ENCODE data around the gene CNTNAP3.
"Not testable (repeated sequence)": the region's sequence is repeated elsewhere in the genome, so short reads cannot be mapped to it uniquely, and the experiment has no call there.

The CNTNAP3 gene

DNA sequence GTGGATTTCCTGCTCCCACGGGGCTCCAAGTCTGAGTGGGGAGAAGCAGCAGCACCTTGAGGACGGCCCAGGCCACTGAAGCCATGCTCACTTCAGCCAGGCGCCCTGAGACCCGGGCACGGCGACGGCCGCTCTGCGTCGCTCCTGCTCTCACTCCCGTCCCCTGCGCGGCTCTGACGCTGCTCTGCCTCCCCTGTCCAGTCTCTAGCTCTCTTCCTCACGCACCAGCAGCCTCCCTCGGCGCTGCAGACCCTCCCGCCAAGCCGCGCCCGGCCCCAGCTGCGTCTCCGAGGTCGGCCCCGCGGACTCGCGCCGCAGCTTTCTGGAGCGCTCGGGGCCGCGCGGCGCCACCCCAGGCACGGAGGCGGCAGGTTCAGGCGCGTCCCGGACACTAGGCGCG lies at the start of gene CNTNAP3:
Gene CNTNAP3, minus strand, starts transcription at position 188 of the 400 bp plus-strand sequence. Its CDS starts 103 bp downstream, at position 85.
- DNase-seq (ENCODE audit: low read depth) = not testable (repeated sequence)

DNA sequence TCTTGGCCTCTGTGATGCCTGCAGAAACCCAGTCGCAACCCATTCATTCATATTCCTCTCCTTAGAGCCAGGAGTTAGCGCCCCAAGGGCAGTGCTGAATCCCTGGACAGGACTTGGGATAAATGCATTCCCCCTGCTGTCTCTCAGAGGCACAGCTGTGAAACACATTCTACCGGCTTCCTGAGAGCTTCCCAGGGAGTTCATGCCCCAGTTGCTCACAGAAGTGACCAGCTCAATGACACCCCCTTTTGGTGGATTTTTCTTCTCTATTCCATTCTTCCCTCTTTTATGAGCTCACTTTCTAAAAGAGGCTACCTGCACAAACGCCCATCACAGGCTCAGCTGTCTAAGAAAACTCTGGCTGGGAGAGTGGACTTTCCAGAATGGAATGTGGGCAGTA lies 8.0 kb downstream of the CNTNAP3 start:
- not testable (repeated sequence) for DNase-seq (ENCODE audit: low read depth)

DNA sequence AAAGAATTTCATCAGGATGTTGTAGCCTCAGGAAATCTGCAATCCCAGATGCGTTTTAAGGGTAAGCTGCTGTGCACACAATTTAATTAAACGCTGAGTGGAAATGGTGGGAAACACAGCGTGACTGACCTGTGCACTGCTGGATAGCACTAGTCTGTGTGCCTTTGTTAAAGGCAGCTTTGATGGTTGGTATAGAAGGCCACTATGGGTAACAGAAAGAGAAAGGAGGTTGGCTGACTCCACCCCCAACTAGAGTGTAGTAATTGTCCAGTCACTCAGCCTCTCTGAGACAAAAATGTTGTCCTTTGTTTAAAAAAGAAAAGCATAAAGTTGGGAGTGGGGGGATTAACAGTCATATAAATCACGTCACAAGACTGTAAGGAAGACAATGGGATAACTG lies 45.5 kb downstream of the CNTNAP3 start:
- not testable (repeated sequence) for DNase-seq (ENCODE audit: low read depth)

DNA sequence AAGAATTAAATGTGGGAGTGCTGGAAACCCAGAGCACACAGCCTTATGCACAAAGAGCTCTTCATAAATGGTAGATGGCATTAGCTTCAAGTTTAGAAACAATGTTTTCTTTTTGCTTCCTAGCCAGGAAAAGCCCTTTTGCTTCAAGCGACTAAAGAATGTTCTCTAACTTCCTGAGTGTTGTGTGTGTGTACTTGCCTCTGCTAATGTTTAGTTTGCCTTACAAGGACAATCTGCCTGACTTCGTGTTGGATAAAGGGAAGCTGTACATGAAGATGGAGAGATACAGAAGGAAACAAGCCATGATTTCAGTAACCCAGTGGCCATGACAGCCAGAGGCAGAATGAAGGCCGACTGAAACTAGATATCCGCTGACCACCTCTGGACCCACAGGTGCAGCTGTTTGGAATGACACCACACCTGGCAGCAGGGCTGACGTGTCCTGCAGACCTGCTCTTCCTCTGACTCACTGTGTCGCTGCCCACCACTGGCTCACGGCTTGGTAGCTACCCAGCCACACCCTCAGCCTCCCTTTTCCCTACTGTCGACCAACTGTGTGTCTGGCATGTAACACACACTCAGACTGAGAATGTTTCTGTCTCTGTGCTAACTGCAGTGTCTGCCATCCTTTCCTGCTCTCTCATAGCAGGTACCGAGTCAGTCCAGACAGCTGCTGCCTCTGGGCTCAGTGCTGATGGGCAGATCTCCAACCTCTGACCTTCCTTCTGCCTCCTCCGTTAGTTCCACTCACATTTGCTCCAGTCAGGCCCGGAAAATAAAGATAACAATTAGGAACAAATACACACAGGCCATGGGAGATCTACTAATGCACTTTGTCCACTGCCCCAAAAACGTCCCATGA lies 55.6 kb downstream of the CNTNAP3 start:
- DNase-seq (ENCODE audit: low read depth) = not testable (repeated sequence)

DNA sequence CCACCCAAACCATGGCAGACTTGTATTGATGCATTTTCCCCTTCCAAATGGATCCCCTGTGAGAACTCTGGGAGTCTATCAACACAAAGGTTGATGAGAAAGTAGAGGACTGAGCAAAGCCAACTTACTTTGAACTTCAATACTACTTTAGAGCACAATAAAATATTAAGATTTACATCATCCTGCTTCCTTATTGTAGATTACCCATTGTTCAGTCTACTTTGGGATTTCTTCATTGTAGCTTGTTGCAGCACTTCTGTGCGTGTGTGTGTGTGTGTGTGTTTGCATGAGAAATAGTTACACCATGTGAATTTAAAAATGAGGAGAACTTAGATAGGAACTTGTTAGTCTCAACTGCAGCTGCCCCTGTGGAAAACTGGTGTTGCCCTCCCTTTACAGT lies 72.0 kb downstream of the CNTNAP3 start:
- not testable (repeated sequence) for DNase-seq (ENCODE audit: low read depth)

DNA sequence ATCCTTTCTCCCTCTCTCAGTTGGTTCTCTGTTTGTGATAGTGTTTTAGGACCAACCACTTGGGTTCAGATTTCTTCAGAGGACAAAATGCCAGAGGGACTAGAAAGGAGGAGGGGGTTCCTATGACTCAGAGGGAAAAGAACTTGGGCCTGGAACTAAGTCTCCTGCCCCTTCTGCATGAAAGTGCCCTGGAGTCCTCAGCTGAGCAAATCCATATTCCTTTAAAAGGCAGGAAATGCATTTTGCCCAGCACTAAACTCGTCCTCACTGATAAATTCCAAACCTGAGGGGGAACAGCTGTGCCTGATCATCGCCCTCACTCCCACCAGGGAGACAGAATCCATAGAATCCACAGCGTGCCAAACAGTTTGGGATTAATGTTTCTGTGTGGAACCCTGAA lies 78.2 kb downstream of the CNTNAP3 start:
- not testable (repeated sequence) for DNase-seq (ENCODE audit: low read depth)

DNA sequence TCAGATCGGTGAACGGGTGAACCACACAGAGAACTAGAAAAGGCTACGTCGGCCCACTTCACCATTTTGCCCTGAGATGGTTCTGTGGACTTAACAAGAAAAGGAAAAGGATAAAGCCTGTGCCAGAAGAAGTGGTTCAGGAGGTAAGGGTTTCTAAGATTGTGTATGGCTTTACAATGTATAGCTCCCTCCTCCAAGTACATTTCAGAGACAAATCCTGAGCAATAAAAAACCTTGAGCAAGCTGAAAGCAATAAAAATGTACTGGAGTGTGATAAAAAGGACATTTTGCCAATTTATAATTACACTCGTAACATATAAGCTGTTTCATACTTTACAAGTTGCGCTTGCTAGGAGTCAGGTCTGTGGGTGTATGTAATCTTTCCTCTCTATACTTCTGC lies 81.3 kb downstream of the CNTNAP3 start:
- not testable (repeated sequence) for DNase-seq (ENCODE audit: low read depth)

DNA sequence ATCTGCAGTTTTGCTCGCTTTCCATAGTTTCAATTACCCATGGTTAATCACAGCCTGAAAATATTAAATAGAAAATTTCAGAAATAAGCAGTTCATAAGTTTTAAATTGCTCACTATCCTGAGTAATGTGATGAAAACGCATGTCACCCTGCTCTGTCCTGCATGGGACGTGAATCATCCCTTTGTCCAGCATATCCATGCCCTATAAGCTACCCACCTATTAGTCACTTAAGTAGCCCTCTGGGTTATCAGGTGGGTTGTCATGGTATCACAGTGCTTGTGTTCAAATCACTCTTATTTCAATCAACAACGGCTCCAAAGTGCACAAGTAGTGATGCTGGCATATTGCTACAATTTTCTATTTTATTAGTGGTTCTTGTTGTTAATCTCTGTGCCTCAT lies 82.1 kb downstream of the CNTNAP3 start:
- not testable (repeated sequence) for DNase-seq (ENCODE audit: low read depth)

DNA sequence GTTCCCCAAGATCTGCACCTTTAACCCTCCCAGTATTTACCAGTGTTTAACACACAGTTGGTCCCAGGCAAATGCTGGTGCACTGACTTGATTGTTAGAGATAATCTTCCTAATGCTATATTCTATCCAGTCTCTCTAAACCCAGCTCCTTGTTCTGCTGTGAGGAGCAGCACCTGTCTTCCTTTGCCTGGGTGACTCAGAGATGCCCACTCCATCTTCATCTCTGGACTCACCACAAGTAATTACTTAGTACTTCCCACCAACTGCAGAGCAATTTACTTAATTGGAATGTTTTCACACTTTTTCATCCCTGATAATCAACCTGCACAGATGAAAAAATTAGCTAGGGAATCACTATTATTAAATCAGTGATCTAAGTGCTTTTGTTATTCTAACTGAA lies 87.6 kb downstream of the CNTNAP3 start:
- DNase-seq (ENCODE audit: low read depth) = not testable (repeated sequence)

DNA sequence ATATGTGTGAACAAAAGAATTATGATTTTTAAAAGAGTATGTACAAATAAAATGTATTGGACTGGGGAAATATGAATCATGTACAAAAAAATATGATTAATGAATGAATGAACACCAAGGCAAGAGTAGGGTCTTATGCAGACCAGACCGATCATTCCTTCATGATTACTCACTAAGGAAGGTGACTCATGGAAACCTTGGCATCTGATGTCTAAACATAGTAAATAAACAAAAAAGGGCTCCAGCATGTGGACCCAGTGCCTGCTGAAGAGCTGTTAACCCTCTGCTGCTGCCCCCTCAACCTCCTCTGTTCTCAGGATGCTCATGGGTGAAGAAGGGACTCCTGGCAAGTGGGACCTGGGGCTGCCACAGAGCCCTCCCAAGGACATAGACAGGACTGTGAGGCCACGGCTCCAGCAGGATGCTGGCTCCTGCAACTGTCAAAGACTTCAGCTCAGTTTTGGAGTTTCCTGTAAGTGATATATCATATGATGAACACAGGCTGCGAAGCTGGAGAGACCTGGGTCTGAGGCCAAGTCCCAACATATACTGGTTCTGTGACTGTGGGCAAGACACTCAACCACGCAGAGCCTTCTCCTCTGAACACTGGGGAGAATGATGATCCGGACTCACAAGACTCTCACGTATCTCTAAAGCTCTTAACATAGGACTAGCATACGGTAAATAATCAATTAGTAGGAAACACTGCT lies 89.8 kb downstream of the CNTNAP3 start:
- not testable (repeated sequence) for DNase-seq (ENCODE audit: low read depth)

DNA sequence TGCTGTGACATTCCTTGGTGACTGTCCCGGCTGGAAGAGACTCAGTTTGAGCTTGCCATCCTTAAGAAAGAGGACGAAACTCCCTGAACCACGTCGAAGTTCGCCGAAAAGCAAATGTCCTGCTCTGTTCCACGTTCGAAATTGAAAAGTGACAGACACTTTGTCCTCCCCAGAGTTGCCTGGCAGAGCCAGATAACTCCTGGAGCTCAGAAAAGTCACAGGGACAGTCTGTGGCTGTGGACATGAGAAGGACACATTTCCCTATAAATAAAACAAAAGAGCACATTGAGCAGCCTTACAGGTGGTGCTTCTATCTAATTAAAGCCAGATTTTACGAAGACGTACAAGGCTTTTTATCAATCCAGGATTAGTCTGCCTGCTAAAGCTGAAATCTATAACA lies 116.6 kb downstream of the CNTNAP3 start:
- not testable (repeated sequence) for DNase-seq (ENCODE audit: low read depth)

DNA sequence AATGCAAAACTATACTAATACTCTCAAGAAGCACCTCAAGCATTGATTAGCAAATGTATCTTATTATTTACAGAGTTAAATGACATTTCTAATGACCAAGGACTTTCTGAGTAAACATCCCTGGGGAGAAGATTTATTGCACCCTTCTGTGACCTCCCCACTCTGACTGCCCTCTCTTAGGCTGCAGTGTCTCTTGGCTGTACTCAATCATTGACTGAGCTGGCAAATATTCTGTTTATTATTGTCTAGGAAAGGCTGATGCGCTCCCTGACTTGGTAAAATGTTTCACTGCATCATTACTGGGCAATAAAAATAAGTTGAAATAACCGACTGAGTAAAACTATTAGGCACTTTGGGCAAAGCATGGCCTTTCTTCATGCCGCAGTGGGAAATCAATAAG lies 130.3 kb downstream of the CNTNAP3 start:
- DNase-seq (ENCODE audit: low read depth) = not testable (repeated sequence)

DNA sequence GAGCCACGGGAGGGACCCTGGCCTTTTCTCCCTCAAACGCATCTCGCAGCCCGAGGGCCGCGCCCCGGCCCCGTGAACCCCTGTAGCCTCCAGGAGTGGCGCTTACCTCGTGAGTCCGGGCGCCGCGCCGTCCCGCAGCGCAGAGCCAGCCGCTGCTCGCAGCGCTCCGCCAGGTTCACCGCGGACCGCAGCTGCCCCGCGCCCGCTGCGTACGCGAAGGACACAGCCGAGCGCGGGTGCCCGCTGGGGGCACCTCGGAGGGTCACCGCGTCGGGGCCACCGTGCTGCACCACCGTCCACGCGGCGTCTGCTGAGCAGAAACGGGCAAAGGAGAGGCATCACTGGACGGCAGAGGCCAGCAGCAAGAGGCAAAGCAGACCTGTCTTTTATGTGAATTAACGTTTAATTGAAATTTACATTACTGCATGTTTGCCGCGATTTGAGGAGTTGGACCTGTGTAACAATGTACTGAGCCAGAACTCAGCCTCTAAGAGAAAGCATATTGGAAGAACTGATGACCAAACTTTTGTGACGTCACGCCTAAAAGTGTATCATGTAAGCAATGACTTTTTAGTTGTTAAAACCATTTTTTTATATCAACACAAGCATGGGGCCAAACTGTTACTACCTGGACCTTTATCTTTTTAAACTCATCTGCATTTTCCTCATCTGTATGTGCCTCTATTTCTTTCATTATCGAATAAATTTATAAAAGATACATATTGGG lies 155.0 kb downstream of the CNTNAP3 start:
- not testable (repeated sequence) for DNase-seq (ENCODE audit: low read depth)

DNA sequence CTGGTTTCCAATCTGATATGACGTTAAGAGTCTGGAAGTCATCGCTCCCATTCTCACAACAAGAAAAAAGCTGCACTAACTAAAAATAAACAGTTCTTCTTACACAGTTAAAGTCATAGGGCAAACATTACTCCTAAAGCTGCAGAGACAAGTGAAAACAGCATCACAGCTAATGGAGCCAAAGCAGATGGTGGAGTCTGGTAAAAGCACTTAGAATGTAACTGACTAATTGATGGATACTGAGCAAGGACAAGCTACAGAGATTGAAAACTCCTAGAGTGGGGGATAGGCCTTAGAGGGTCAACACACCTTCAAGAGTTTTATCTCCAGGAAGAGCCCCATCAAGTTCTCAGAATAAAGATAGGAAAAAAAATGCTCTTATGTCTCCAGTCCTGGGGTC lies 166.6 kb downstream of the CNTNAP3 start:
- not testable (repeated sequence) for DNase-seq (ENCODE audit: low read depth)

DNA sequence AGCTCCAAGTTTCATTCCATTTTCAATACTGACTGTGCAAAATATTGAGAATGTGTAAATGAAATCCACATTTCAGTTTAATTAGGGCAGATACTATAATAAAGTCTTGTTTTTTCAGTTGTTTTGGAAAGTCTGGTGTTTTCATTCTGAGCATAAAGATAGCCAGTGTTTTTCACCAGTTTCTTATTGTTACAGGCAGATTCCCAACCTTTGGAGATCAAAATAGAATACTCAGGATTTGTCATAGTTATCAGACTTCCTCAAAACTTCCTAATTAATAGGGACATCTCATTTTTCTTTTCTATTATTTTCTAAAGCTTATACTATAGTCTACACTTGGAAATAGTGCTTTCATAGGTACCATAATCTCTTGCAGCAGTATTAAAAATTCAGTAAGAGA lies 176.2 kb downstream of the CNTNAP3 start:
- not testable (repeated sequence) for DNase-seq (ENCODE audit: low read depth)

DNA sequence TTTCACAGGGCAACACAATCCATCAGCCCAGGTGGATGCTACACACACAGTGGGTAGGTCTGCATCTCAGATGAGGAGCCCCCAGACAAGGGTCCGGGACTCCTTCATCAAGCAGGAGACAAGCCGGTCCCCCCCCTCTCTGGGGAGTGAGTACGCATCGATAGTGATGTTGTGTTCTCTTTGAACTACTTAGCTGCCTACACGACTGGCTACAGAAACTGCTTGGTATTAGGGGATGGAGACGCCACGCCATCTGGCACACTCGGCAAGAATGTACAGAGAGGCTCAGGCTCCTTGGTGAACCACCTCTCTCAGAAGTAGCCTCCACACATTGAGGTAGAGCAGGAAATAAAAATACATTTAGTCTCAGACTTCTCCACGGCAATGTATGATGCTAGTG lies 179.8 kb downstream of the CNTNAP3 start:
- DNase-seq (ENCODE audit: low read depth) = no peak

DNA sequence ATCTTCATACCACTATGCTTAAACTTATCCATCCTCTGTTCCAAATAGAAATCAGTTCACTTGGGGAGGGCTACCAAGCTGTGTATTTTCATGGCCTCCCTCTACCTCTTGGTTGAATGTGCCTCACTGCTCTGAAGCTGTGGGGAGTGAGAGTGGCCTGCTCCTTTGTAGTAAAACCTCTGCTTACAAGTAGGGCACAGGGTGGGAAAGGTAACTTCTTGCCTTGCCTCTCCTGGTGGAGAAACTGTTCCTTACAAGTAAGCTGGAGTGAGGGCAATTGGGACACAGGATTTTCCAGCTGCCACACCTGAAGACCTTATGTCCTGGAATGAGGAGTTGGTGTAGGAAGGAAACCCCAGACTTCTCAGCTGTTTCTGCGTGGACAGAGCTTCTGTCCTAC lies 190.8 kb downstream of the CNTNAP3 start:
- not testable (repeated sequence) for DNase-seq (ENCODE audit: low read depth)

DNA sequence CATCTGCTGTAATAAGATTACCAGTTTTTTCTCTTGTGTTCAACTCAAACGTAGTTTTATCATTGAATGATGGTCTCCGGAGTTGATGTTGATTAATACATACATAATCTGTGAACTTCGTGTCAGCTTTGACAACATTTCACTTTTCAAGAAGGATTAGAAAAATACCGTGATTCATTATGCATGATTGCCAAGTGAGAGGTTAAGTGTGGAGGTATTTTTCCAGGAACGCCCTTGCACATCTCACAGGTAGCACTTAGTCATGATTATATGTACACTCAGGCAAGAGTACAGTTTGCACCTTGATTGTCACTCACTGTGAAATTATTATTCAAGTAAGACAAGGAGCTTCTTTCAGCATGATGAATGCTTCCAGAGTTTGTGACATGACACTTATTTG lies 202.7 kb downstream of the CNTNAP3 start:
- DNase-seq (ENCODE audit: low read depth) = not testable (repeated sequence)

DNA sequence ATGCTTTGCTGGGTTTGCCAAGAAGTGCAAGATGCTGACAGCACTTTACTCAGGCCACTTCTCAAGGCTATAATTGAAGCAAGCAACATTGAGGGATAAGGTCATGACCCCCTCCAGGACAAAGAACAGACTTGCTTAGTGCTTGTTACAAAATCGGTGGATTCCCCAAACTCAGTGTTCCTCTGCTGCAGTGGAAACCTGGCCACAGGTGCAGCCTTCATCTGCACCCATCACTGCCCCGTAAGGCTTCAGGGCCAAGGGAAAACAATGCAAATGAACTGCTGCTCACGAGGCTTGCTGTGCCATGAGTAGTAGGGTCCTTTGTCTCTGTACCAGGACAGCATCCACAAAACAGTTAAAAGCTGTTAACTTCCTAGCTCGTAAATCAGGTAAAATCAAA lies 205.4 kb downstream of the CNTNAP3 start:
- DNase-seq (ENCODE audit: low read depth) = not testable (repeated sequence)

DNA sequence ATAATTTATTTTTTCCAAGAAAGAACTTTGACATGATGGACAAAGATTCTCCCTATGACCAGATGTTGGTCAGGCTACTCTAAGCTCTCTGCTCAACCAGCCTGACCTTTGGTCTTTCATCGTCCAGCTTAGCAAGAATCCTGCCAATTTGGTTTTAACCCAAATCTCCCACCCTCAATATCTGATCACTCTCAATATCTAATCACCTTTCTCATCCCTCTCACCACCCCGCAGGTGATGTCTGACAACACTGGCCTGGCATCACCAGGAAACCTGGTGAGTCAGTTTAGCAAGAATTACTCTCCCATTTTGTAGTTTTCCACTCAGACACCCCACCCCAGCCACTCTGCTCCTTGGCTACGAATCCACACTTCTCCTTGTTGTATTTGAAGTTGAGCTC lies 207.9 kb downstream of the CNTNAP3 start:
- DNase-seq (ENCODE audit: low read depth) = not testable (repeated sequence)

DNA sequence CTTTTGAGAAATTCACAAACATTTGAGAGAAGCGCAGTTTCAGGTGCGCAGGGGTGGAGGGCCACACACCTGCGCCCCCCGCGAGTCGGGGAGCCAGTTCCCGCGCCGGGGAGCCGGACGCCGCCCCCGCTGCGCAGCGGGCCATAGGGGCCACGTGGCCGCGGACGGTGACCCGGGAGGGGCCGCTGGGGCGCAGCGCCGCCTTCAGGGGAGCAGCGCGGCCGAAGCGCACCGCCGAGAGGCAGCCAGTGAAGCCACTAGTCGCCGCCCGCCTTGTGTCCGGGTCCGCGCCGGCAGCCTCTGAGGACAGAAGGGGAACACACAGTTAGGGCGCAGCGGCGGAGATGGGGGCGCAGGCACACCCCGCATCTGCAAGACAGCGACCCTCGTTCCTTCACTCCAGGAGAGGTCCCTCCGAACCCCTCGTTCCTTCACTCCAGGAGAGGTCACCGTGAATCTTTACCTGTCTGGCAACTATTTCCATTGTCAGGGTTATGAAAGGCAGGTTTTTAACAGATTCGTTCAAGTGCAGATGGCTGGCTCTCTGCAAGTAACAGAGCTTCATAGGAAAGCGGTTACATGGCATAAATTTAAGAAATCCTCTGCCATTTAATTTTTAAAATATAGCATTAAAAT lies 209.2 kb downstream of the CNTNAP3 start:
- not testable (repeated sequence) for DNase-seq (ENCODE audit: low read depth)

DNA sequence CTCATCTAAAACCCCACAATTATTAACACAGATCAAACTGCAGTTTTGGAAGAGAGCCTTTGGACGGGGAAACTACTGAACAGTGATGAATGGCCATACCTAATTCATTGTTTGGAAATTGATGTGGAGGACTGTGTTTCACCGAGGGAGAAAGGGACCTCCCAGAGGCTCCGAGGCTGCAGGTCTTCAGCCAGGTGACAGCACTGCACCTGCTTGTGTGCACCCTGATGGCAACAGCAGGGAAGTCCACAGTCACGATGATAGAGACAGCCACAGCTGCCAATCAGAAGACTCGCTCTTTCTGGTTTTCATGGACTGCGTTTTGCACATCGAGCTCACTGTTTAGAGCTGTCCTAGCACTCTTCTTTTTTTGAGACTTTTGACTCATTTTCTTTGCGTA lies 214.4 kb downstream of the CNTNAP3 start:
- DNase-seq (ENCODE audit: low read depth) = not testable (repeated sequence)
